ENCODE data around the gene PTPRD. TPM values are rescaled to one million over a fixed set of nuclear protein-coding genes. Genes with fewer than 3 reads are reported as not detected.

PTPRD gene
- total RNA-seq, 2 donors from 2014 or later, result 60.1 to 75.7 TPM

DNA sequence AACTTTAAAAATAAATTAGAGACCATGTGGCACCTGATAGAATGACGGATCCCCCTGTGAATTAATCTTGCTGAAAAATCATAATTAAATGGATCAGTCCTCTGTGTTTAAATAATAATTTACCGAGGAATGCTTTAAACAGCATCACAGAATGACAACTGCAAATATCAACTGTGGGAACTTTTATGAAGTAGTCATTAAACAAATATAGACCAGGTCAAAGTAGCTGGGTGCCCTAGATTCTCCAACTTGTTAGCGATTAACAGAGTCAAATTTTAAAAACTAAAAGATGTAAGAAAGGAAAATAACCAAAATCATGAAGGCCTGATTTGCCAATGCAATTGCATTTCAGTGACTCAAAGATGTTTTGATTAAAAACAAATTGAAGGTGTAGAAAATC is 933.4 kb downstream of the PTPRD start:
- Histone ChIP-seq H3K9me3 (no peaks in the 10 kb centered on the region), H3K27me3 (no peaks in the 10 kb centered on the region), H3K27ac (no peak overlapping the region), H3K4me1 (no peaks in the 10 kb centered on the region), H3K36me3 (no peaks in the 10 kb centered on the region), H3K9ac (ENCODE audit: low read depth in 2 of 2, low read length in 2 of 2) (no peak overlapping the region), H3K4me3 (no peak overlapping the region)
- TF ChIP-seq, protein P1, sequence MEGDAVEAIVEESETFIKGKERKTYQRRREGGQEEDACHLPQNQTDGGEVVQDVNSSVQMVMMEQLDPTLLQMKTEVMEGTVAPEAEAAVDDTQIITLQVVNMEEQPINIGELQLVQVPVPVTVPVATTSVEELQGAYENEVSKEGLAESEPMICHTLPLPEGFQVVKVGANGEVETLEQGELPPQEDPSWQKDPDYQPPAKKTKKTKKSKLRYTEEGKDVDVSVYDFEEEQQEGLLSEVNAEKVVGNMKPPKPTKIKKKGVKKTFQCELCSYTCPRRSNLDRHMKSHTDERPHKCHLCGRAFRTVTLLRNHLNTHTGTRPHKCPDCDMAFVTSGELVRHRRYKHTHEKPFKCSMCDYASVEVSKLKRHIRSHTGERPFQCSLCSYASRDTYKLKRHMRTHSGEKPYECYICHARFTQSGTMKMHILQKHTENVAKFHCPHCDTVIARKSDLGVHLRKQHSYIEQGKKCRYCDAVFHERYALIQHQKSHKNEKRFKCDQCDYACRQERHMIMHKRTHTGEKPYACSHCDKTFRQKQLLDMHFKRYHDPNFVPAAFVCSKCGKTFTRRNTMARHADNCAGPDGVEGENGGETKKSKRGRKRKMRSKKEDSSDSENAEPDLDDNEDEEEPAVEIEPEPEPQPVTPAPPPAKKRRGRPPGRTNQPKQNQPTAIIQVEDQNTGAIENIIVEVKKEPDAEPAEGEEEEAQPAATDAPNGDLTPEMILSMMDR (IDR thresholded peaks at IDR 0.05), result no peak
- no peak for DNase-seq
- intact Hi-C loops (cut with DNase I), result no loop called here

DNA sequence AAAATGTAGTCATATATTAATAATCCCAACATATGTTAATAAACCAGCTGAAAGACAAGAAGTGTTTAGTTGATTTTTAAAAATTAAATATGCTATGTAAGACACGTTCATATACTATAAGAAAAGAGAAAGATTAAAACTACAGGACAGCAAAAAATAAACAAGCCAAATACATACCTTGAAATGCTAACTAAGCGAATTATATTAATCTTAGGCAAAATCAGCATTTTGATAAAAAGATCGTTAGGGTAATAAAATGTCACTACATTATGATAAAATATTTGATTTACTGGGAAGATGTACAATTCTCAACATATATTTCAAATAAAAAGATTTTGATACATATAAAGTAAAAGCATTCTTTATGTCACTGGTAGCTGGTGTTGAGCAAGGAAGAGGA is 938.3 kb downstream of the PTPRD start:
- no peak overlapping the region for H3K27ac ChIP-seq
- no peak overlapping the region for H3K4me3 ChIP-seq
- intact Hi-C loops (cut with DNase I), result no loop called here
- TF ChIP-seq, protein P1 (IDR thresholded peaks at IDR 0.05), result no peak
- H3K4me1 ChIP-seq, result no peaks in the 10 kb centered on the region
- no peaks in the 10 kb centered on the region for H3K36me3 ChIP-seq
- no peaks in the 10 kb centered on the region for H3K9me3 ChIP-seq
- DNase-seq, result no peak
- H3K27me3 ChIP-seq, result no peaks in the 10 kb centered on the region
- H3K9ac ChIP-seq (ENCODE audit: low read depth in 2 of 2, low read length in 2 of 2), result no peak overlapping the region

DNA sequence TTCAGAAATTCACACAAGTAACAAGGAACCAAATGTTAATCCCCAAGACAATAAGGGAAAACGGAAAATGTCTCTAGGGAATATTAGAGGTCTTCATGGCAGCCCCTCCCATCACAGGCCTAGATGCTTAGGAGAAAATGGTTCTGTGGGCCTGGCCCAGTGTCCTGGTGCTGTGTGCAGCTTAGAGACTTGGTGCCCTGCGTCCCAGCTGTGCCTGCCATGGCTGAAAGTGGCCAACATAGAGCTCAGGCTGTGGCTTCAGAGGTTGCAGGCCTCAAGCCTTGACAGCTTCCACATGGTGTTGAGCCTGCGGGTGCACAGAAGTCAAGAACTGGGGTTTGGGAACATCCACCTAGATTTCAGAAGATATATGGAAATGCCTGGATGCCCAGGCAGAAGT is 942.3 kb downstream of the PTPRD start:
- no peaks in the 10 kb centered on the region for H3K36me3 ChIP-seq
- DNase-seq, result no peak
- no peak overlapping the region for H3K9ac ChIP-seq (ENCODE audit: low read depth in 2 of 2, low read length in 2 of 2)
- H3K9me3 ChIP-seq, result no peaks in the 10 kb centered on the region
- no peak overlapping the region for H3K27ac ChIP-seq
- no peaks in the 10 kb centered on the region for H3K4me1 ChIP-seq
- TF ChIP-seq, protein P1 (IDR thresholded peaks at IDR 0.05), result no peak
- intact Hi-C loops (cut with DNase I), result no loop called here
- H3K4me3 ChIP-seq, result no peak overlapping the region
- no peaks in the 10 kb centered on the region for H3K27me3 ChIP-seq

DNA sequence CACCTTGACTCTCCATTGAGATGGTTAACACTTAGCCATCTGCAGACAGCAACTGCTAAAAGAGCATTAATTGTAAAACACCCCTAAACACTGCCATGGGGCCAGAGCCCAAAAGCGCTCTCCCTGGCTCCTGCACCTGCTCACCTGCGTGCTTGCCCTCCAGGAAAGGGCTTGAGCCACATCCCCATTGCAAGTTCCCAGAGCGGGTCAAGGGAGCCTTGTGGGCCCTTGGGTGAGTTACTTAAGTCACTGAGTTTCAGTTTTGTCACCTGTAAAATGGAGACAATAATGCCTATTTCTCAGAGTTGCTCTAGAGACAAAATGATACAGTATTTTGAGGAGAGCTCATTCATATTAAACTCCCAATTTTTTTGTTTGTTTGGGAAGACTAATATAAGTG is 967.8 kb downstream of the PTPRD start:
- H3K9me3 ChIP-seq, result no peaks in the 10 kb centered on the region
- DNase-seq, result no peak
- no peak overlapping the region for H3K27ac ChIP-seq
- H3K9ac ChIP-seq (ENCODE audit: low read depth in 2 of 2, low read length in 2 of 2), result no peak overlapping the region
- TF ChIP-seq, protein P1 (IDR thresholded peaks at IDR 0.05), result no peak
- no peaks in the 10 kb centered on the region for H3K36me3 ChIP-seq
- no peaks in the 10 kb centered on the region for H3K27me3 ChIP-seq
- no peak overlapping the region for H3K4me3 ChIP-seq
- intact Hi-C loops (cut with DNase I), result no loop called here
- H3K4me1 ChIP-seq, result no peaks in the 10 kb centered on the region

DNA sequence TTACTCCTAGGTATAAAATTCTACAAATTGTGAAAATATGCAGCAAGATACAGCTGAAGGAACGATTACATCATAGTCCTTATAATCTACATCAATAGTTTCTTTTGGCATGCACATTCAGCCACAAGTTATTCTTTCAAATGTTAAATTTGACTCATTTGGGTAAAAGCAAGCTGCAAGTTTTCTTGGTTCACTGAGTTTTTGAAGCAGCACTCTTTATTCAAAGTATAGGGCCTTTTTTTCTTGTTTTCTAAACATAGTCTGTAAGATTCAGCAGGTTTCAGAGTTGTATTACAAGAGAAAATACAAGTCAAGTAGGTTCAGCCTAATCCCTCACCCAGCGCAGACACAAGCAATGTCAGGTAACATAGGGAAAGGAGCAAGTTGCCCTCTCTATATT is 981.5 kb downstream of the PTPRD start:
- no peak for DNase-seq
- no peak overlapping the region for H3K4me3 ChIP-seq
- H3K27me3 ChIP-seq, result no peaks in the 10 kb centered on the region
- TF ChIP-seq, protein P1 (IDR thresholded peaks at IDR 0.05), result no peak
- H3K27ac ChIP-seq, result no peak overlapping the region
- H3K36me3 ChIP-seq, result no peaks in the 10 kb centered on the region
- intact Hi-C loops (cut with DNase I), result no loop called here
- no peaks in the 10 kb centered on the region for H3K4me1 ChIP-seq
- H3K9me3 ChIP-seq, result no peaks in the 10 kb centered on the region
- no peak overlapping the region for H3K9ac ChIP-seq (ENCODE audit: low read depth in 2 of 2, low read length in 2 of 2)

DNA sequence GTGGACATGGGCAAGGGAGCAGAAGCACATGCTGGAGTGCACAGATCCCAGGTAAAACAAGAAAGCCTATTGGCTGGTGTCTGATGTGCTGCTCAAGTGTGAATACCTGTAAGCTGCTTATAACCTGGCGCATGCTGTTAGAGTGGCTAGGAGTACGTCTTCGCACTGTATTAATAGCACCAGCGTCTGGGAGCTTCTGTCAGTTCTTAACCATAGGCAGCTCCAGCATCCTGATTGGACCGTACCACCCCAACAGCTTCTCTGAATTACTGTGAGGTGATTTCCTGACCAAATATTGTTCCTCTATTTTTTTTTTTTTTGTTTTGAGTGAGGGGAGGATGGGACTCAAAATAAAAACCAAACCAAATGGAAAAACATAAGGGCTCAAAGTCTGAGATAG is 987.6 kb downstream of the PTPRD start:
- Histone ChIP-seq H3K9ac (ENCODE audit: low read depth in 2 of 2, low read length in 2 of 2) (no peak overlapping the region), H3K4me3 (no peak overlapping the region), H3K27ac (no peak overlapping the region), H3K9me3 (no peaks in the 10 kb centered on the region), H3K36me3 (no peaks in the 10 kb centered on the region), H3K4me1 (no peaks in the 10 kb centered on the region), H3K27me3 (no peaks in the 10 kb centered on the region)
- TF ChIP-seq, protein P1 (IDR thresholded peaks at IDR 0.05), result no peak
- no peak for DNase-seq
- intact Hi-C loops (cut with DNase I), result no loop called here
